HEK293 (cell line): ENCODE data around the gene GRIN2A.

Experiments used
- CTCF ChIA-PET: fragments of 350-600 bp; formaldehyde crosslinking; extraction: SDS; loops from one replicate; lab custom pipeline; 2021; ENCODE audit warnings: antibody characterized with exemption; lab: Yijun Ruan, JAX
- POLR2A ChIA-PET: fragments of 300-600 bp; formaldehyde crosslinking; extraction: SDS; loops from one replicate; lab custom pipeline; 2020; ENCODE audit warnings: antibody characterized with exemption, inconsistent platforms; lab: Yijun Ruan, JAX
- H3K27ac ChIP-seq: fragments of 200-500 bp; sonication (Bioruptor generic); 2 replicates; pipeline ENCODE4 v1.5.1; 2014; ENCODE audit warnings: low read depth, low read length, control low read depth, inconsistent platforms; ENCODE audit errors: extremely low read depth
- H3K36me3 ChIP-seq, 2 experiments: fragments of 200-500 bp in 1 of 2; sonication (Bioruptor generic) in 1 of 2; 1 replicate in 1 of 2; 2 replicates in 1 of 2; pipeline ENCODE4 v1.5.1; 2014 to 2017; ENCODE audit warnings: inconsistent platforms in 2 of 2, low read length in 2 of 2; ENCODE audit not compliant: control insufficient read depth in 2 of 2, insufficient read depth in 1 of 2
- H3K4me1 ChIP-seq: fragments of 200-500 bp; sonication (Bioruptor generic); 2 replicates; pipeline ENCODE4 v1.5.1; 2014; ENCODE audit warnings: mild to moderate bottlenecking, low read length, inconsistent platforms; ENCODE audit not compliant: control insufficient read depth, insufficient read depth
- H3K4me3 ChIP-seq: 2 replicates; pipeline ENCODE4 v1.5.1; 2011; ENCODE audit warnings: low read depth, mild to moderate bottlenecking, control low read depth, low read length, moderate library complexity
- H3K9me3 ChIP-seq: fragments of 200-500 bp; sonication (Bioruptor generic); 2 replicates; pipeline ENCODE4 v1.5.1; 2014; ENCODE audit warnings: low read depth, low read length, inconsistent platforms; ENCODE audit not compliant: control insufficient read depth, insufficient read depth
- GLI4 ChIP-seq: fragments of 450-650 bp; formaldehyde crosslinking; IDR thresholded peaks from 2 replicates; pipeline ENCODE4 v1.5.1; 2016; ENCODE audit warnings: missing biosample characterization, missing genetic modification characterization
- KLF10 ChIP-seq: fragments of 450-650 bp; IDR thresholded peaks from 2 replicates; pipeline ENCODE4 v1.5.1; 2018; ENCODE audit warnings: missing biosample characterization, mild to moderate bottlenecking, missing genetic modification characterization
- WT1 ChIP-seq: fragments of 450-650 bp; formaldehyde crosslinking; IDR thresholded peaks from 2 replicates; pipeline ENCODE4 v1.5.1; 2016; ENCODE audit warnings: missing biosample characterization, missing genetic modification characterization
- YY2 ChIP-seq: fragments of 450-650 bp; formaldehyde crosslinking; IDR thresholded peaks from 2 replicates; pipeline ENCODE4 v1.5.1; 2016; ENCODE audit warnings: missing biosample characterization, missing genetic modification characterization
- ZBTB20 ChIP-seq: fragments of 450-650 bp; formaldehyde crosslinking; IDR thresholded peaks from 2 replicates; pipeline ENCODE4 v1.5.1; 2016; ENCODE audit warnings: missing biosample characterization, missing genetic modification characterization
- ZEB2 ChIP-seq: fragments of 450-650 bp; formaldehyde crosslinking; IDR thresholded peaks from 2 replicates; pipeline ENCODE4 v1.5.1; 2016; ENCODE audit warnings: missing biosample characterization, missing genetic modification characterization
- ZFP69B ChIP-seq: fragments of 450-650 bp; formaldehyde crosslinking; IDR thresholded peaks from 2 replicates; pipeline ENCODE4 v1.5.1; 2016; ENCODE audit warnings: missing biosample characterization, missing genetic modification characterization
- ZNF10 ChIP-seq: fragments of 450-650 bp; formaldehyde crosslinking; IDR thresholded peaks from 2 replicates; pipeline ENCODE4 v1.5.1; 2017; ENCODE audit warnings: missing biosample characterization, missing genetic modification characterization
- ZNF132 ChIP-seq: fragments of 450-650 bp; formaldehyde crosslinking; IDR thresholded peaks from 2 replicates; pipeline ENCODE4 v1.5.1; 2017; ENCODE audit warnings: missing biosample characterization, missing genetic modification characterization, borderline replicate concordance
- ZNF138 ChIP-seq: fragments of 450-650 bp; formaldehyde crosslinking; IDR thresholded peaks from 2 replicates; pipeline ENCODE4 v1.5.1; 2016; ENCODE audit warnings: missing biosample characterization, missing genetic modification characterization, borderline replicate concordance
- ZNF174 ChIP-seq: fragments of 450-650 bp; formaldehyde crosslinking; IDR thresholded peaks from 2 replicates; pipeline ENCODE4 v1.5.0; 2017; ENCODE audit warnings: missing biosample characterization, mild to moderate bottlenecking, missing genetic modification characterization
- ZNF239 ChIP-seq: fragments of 450-650 bp; formaldehyde crosslinking; IDR thresholded peaks from 2 replicates; pipeline ENCODE4 v1.5.1; 2016; ENCODE audit warnings: missing biosample characterization, missing genetic modification characterization
- ZNF335 ChIP-seq: fragments of 450-650 bp; formaldehyde crosslinking; conservative IDR thresholded peaks from 2 replicates; pipeline ENCODE4 v1.5.1; 2016; ENCODE audit warnings: missing biosample characterization, missing genetic modification characterization
- ZNF37A ChIP-seq: fragments of 450-650 bp; IDR thresholded peaks from 2 replicates; pipeline ENCODE4 v1.5.1; 2018; ENCODE audit warnings: missing biosample characterization, missing genetic modification characterization
- ZNF391 ChIP-seq: fragments of 450-650 bp; formaldehyde crosslinking; IDR thresholded peaks from 2 replicates; pipeline ENCODE4 v1.5.1; 2016; ENCODE audit warnings: low read depth, missing biosample characterization, missing genetic modification characterization, borderline replicate concordance
- ZNF449 ChIP-seq: fragments of 450-650 bp; formaldehyde crosslinking; IDR thresholded peaks from 2 replicates; pipeline ENCODE4 v1.5.1; 2017; ENCODE audit warnings: missing biosample characterization, mild to moderate bottlenecking, missing genetic modification characterization, moderate library complexity
- ZNF514 ChIP-seq: fragments of 450-650 bp; formaldehyde crosslinking; IDR thresholded peaks from 2 replicates; pipeline ENCODE4 v1.5.1; 2016; ENCODE audit warnings: missing biosample characterization, missing genetic modification characterization
- ZNF529 ChIP-seq: fragments of 450-650 bp; formaldehyde crosslinking; IDR thresholded peaks from 2 replicates; pipeline ENCODE4 v1.5.1; 2017; ENCODE audit warnings: missing genetic modification characterization, missing biosample characterization; ENCODE audit not compliant: insufficient replicate concordance
- ZNF585B ChIP-seq: fragments of 450-650 bp; formaldehyde crosslinking; IDR thresholded peaks from 2 replicates; pipeline ENCODE4 v1.5.1; 2016; ENCODE audit warnings: missing biosample characterization, missing genetic modification characterization
- ZNF670 ChIP-seq: fragments of 450-650 bp; formaldehyde crosslinking; IDR thresholded peaks from 2 replicates; pipeline ENCODE4 v1.5.1; 2016; ENCODE audit warnings: missing biosample characterization, missing genetic modification characterization, low read depth
- ZNF692 ChIP-seq: fragments of 450-650 bp; formaldehyde crosslinking; IDR thresholded peaks from 2 replicates; pipeline ENCODE4 v1.5.1; 2016; ENCODE audit warnings: missing biosample characterization, missing genetic modification characterization
- ZNF704 ChIP-seq: fragments of 450-650 bp; formaldehyde crosslinking; IDR thresholded peaks from 2 replicates; pipeline ENCODE4 v1.5.1; 2016; ENCODE audit warnings: missing biosample characterization, missing genetic modification characterization
- ZNF707 ChIP-seq: fragments of 450-650 bp; formaldehyde crosslinking; IDR thresholded peaks from 2 replicates; pipeline ENCODE4 v1.5.1; 2016; ENCODE audit warnings: missing biosample characterization, missing genetic modification characterization
- ZNF747 ChIP-seq: fragments of 450-650 bp; formaldehyde crosslinking; IDR thresholded peaks from 2 replicates; pipeline ENCODE4 v1.5.1; 2016; ENCODE audit warnings: missing biosample characterization, missing genetic modification characterization
- ZNF776 ChIP-seq: fragments of 450-650 bp; formaldehyde crosslinking; IDR thresholded peaks from 2 replicates; pipeline ENCODE4 v1.5.0; 2017; ENCODE audit warnings: missing biosample characterization, missing genetic modification characterization, borderline replicate concordance
- ZNF785 ChIP-seq: fragments of 450-650 bp; formaldehyde crosslinking; IDR thresholded peaks from 2 replicates; pipeline ENCODE4 v1.5.1; 2016; ENCODE audit warnings: missing biosample characterization, missing genetic modification characterization
- ZNF837 ChIP-seq: fragments of 450-650 bp; formaldehyde crosslinking; IDR thresholded peaks from 2 replicates; pipeline ENCODE4 v1.5.1; 2016; ENCODE audit warnings: missing biosample characterization, missing genetic modification characterization
- ZNF843 ChIP-seq: fragments of 450-650 bp; formaldehyde crosslinking; IDR thresholded peaks from 2 replicates; pipeline ENCODE4 v1.5.1; 2016; ENCODE audit warnings: missing biosample characterization, missing genetic modification characterization
- ZSCAN18 ChIP-seq: fragments of 450-650 bp; formaldehyde crosslinking; IDR thresholded peaks from 2 replicates; pipeline ENCODE4 v1.5.1; 2016; ENCODE audit warnings: missing biosample characterization, missing genetic modification characterization
- ZSCAN23 ChIP-seq: fragments of 450-650 bp; formaldehyde crosslinking; IDR thresholded peaks from 2 replicates; pipeline ENCODE4 v1.5.1; 2016; ENCODE audit warnings: missing biosample characterization, missing genetic modification characterization
- ZSCAN30 ChIP-seq: fragments of 450-650 bp; IDR thresholded peaks from 2 replicates; pipeline ENCODE4 v1.5.1; 2018; ENCODE audit warnings: missing biosample characterization, mild to moderate bottlenecking, missing genetic modification characterization, moderate library complexity

Gene GRIN2A

GRCh38 chr16:10121491-10121890, 60.7 kb downstream of the GRIN2A start (continued):
- TF ChIP-seq ZNF529 (tag by site-specific recombination) (no peak), ZNF670 (no peak), ZNF704 (tag by site-specific recombination) (no peak), ZNF335 (tag by site-specific recombination) (no peak)

- ChIA-PET CTCF (interaction anchor here (0.5 to 1.2 kb wide), 2 partner anchors 11 to 174 kb away, joined by 5 to 6 read pairs; no protein-coding TSS in a partner anchor), POLR2A (no interaction called here)
- TF ChIP-seq WT1 (tag by site-specific recombination) (no peak), ZNF785 (tag by site-specific recombination) (no peak), ZSCAN30 (tag by site-specific recombination) (no peak), ZNF747 (no peak), ZNF776 (tag by site-specific recombination) (no peak), ZSCAN18 (no peak), KLF10 (no peak), ZNF449 (tag by site-specific recombination) (no peak)
Observed at GRCh38 chr16:10120953-10121352, 61.3 kb downstream of the GRIN2A start.

GRCh38 chr16:10114409-10114808, 67.8 kb downstream of the GRIN2A start:
- H3K4me3 ChIP-seq = no peak overlapping the region
- no peak overlapping the region for H3K27ac ChIP-seq
- CTCF ChIA-PET = no interaction called here
- H3K4me1 ChIP-seq = no peaks in the 10 kb centered on the region
- H3K9me3 ChIP-seq = no peaks in the 10 kb centered on the region
- no peaks in the 10 kb centered on the region for H3K36me3 ChIP-seq
- POLR2A ChIA-PET = no interaction called here
- TF ChIP-seq ZNF692 (no peak), ZNF843 (no peak), ZNF529 (tag by site-specific recombination) (no peak), ZNF132 (no peak), ZNF239 (tag by site-specific recombination) (no peak), ZNF585B (tag by site-specific recombination) (no peak), ZFP69B (no peak), ZNF37A (tag by site-specific recombination) (no peak), ZNF837 (tag by site-specific recombination) (no peak), ZNF707 (tag by site-specific recombination) (no peak), ZNF174 (no peak), ZNF391 (tag by site-specific recombination) (no peak), ZNF514 (tag by site-specific recombination) (no peak), ZNF138 (no peak), ZSCAN23 (tag by site-specific recombination) (no peak), ZEB2 (tag by site-specific recombination) (no peak), GLI4 (tag by site-specific recombination) (no peak), YY2 (no peak), ZBTB20 (no peak), ZNF10 (tag by site-specific recombination) (no peak)

More at GRCh38 chr16:10120953-10121352, 61.3 kb downstream of the GRIN2A start:
- H3K4me1 ChIP-seq = no peaks in the 10 kb centered on the region
- no peaks in the 10 kb centered on the region for H3K9me3 ChIP-seq
- no peak overlapping the region for H3K27ac ChIP-seq
- no peak overlapping the region for H3K4me3 ChIP-seq
- H3K36me3 ChIP-seq = no peaks in the 10 kb centered on the region
